COR-L47 (cell line): ENCODE results near the gene NALCN.
A peak's percentile ranks its signal among the peaks of the same experiment; 100 is the strongest.

Source experiments
- DNase-seq: peaks from one replicate; lab custom pipeline; 2025; lab: John Stamatoyannopoulos, UW

NALCN gene

DNA sequence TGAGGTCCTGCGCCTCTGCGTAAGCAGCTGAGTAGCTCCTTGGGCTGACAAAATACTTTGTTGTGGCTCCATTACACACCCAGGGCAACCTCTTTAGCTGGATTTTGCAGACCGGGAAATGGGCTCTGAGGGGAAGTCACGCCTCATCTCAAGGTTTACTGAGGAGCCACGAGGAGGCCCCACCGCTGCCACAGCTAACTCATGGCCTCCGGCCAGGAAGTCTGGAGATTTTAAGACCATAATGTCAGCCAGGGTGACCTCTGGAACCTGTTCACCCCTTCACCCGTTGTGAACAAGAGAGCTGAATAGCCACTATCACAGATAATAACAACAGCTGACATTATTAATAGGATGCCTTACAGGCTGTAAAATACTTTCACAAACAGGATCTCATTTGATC lies 390.4 kb downstream of the NALCN start:
- no peak for DNase-seq

DNA sequence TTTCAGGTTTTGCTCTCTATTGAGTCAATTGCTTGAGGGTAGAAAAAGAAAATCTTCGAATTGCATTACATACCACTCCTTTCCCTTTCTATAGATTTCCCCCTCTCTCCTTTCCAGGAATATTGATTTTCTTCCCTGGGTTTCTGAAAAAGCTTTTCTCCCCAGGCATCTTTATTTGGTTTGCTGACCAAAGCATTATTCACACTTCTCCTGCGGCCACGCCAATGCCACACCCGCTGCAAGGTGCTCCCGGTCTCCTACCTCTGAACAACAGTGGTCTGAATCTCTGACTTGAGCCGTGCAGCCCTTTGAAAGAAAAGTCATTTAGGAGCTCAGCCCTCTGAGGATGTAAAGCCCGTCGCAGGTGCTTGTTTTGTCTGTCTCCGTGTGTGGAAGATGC lies 390.8 kb downstream of the NALCN start:
- DNase-seq: no peak

DNA sequence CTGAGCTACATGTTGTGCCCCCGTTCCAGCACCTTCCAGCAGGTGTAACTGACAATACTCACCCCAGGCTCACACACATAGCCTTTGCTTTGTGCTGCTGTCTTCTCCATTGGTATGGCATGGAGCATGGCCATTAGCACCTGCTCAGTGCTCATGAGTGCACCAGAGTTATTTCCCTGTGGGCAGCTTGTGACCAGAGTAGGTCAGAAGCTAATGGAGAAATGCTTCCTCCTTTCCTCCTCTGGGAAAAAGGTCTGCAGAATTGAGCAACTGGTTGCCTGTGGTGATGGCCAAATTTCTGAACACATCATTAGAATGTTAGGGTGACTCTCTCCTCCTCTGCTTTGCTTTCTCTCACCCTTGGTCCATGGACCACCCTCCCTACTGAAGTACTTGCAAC lies 397.2 kb downstream of the NALCN start:
- DNase-seq: no peak

DNA sequence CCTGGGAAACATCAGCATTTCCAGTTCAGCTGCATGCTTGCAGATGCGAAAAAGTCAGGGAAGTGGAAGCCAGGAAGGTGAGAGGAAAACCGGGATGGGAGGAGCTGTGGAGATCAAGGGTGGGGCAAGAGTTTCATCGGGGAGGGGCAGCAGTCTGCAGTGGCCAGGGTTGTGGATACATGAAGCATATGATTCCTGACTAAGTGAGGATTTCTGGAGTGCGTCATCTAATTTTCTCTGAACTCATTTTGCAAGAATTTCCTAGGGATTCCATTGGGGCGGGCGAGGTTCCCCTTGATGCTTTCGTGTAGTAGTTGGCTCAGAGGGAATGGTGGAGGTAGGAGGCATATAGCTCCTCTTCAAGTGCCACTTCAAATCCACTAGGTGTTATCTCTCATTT lies 397.6 kb downstream of the NALCN start:
- DNase-seq: no peak

DNA sequence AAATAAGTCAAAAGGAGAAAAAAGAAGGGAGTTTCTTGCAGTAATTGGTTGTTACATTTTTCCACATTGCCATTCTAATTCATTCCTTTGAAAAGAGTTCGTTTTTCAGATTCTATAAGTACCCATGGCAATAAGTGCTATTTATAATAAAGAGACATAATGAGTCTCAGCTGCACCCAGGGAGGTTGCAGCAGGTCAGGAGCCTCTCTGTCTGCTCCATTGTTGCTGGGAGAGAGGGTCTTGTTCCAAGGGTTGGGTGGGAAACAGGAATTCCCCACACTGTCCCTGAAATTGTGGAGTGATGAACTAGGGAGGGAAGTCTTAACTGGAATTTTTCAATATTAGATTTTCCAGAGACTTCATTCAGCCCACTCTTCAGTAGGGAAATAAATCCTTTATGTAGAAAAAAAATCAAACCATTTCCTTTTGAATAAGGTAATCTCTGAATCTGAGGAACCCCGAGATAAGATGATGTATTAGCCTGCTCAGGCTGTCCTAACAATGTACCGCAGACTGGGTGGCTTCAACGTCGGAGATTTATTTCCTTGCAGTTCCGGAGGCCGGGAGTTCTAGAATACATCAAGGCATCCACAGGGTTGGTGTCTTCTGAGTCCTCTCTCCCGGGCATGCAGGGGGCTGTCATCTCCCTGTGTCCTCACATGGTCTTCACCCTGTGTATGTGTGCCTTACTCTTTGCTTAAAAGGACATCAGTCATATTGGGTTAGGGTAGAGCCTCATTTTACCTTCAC lies 399.0 kb downstream of the NALCN start:
- DNase-seq: no peak

DNA sequence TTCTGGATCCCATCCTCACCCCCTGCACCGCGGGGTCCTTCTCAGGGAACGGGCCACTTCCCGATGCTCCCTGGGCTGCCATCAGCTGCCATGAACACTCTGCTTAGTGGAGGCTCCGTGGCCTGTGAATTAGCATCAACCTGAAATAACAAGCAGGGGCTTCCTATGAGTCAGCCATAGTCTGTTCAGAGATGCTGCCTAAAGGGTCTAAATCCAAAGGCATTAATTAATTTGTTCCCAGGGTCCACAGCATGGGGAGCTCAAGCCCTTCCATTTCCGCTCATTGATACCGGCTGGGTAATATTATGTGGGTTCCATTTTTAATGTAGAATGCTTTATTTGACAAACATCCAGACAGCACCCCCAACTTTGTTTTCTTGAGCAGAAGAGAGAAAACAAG lies 399.8 kb downstream of the NALCN start:
- no peak for DNase-seq

DNA sequence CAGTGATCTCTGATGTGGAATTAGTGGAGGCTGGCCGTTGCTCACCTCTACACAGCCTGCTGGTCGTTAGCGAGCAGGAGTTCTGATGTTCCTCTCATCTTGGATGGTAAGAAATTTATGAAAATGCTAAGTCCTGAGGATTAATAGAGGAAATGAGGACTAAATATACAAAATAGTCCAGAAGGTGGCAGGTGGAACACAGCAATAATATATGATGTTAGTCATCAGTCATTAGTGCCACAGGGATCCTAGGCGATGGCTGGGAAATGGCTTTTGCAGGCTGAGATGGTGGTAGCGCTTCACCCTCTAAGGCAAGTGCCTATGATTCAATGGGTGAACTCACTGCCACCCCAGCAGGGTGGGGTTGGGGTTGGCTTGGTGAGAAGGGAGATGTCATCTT lies 403.1 kb downstream of the NALCN start:
- DNase-seq: peak; percentile 3

DNA sequence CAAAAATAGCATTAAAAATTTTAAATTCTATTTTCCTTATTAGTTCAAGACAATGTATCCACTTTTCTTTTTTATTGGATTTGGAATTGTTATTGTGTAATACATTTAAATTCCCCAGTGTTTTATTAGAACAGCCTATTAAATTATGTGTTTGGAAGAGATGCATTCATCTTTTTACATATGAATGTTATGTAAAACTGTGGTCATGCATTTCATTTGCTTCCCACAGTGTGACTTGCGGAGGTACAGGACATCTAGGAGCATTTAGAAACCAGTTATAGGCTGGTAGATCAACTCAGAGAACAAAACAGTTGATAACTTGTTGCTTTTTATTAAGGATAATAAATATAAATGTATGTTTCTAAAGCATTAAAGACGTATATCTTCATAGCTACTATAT lies 406.2 kb downstream of the NALCN start:
- DNase-seq: no peak

DNA sequence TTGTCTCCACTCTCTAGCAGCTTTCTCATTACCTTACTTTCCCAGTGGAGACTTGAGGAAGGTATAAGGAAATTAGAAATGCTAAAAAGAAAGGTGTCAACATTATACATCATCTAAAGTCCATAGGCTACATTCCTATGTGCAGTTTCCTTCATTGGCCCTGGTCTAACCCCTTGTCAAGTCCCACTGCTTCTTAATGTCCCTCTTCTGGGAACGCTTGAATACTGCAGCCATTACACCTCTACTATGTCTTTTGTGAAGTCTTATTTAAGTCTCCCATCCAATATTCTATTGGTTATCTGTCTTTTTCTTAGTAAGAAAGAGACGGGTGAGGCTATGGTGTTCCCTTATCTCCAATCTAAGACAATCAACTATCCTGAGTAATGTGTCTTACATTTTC lies 409.1 kb downstream of the NALCN start:
- DNase-seq: no peak
